Mesangial cell (primary cell): ENCODE results near the gene CFAP97D2. TPM values are rescaled to one million over a fixed set of nuclear protein-coding genes. Genes with fewer than 3 reads are reported as not detected.

ENCODE experiments used
- total RNA-seq: library from RNA; depleted of rRNA; stranded (reverse); fragments of >200 nt; gene quantifications from 2 replicates; pipeline ENCODE4 v1.2.3, GENCODE V29; 2015

The CFAP97D2 gene
- not detected in 2 replicates for total RNA-seq

DNA sequence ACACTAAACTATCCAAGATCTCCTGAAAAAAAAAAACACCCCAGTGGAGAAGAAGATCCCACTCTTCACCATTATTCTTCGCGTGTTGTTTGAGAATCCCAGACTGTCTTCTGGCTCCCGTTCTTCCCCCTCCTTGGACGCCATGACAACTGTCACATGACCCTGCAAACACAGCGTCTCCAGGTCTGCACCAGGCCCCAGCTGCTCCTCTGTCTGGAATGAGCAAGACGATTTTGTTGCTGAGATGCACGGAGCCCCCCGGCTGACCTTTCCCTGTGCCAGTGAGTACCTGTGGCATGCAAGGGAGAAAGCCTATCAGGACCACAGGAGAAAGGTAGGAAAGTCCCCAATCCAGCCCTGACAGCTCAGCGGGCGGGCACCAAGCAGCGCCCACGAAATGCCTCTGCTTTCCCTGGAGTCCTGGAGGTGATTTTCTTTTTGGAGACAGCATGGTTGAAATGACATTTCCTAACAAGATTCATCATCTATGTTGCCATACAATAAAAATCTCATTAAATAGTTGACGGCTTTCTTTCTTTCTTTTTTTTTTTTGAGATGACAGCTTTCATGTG lies at the start of gene CFAP97D2:
TSS of gene CFAP97D2 (plus strand) at position 171 of the 572 bp plus-strand sequence. CDS start at position 245, 74 bp downstream.

DNA sequence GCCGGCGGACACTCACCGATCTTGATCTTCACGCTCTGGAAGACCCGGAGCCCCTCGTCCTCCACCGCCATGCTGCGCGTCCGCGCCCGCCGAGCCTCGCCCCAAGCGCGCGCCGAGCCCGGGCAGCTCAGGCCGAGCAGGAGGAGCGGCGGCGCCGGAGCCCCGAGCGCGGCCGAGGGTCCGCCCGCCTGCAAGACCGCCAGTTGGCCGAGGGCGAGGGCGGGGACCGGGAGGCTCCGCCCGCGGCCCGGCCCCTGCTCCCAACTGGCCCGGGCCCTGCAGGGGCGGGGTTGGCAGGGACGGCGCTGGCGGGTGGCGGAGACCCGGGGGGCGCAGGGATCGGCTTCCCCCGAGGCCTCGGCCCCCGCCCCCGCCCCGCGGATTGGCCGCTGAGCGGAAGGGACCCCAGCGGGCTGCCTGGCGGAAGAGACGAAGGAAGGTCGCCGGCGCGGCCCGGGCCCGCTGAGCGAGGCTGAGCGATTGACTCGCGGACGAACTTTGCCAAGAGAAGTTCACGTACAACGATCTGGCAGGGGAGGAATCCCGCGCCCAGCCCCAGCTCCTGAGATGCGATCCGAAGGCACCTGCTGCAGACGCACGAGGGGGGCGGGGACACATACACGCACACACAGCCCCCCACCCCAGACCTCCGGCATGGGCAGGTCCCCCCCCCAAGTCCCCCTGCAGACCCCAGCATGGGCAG lies 46.5 kb upstream of the CFAP97D2 start, which contains the start of gene RASA3:
TSS of gene RASA3 (minus strand) at position 205 of the 703 bp plus-strand sequence. CDS start at position 71, 134 bp downstream.

DNA sequence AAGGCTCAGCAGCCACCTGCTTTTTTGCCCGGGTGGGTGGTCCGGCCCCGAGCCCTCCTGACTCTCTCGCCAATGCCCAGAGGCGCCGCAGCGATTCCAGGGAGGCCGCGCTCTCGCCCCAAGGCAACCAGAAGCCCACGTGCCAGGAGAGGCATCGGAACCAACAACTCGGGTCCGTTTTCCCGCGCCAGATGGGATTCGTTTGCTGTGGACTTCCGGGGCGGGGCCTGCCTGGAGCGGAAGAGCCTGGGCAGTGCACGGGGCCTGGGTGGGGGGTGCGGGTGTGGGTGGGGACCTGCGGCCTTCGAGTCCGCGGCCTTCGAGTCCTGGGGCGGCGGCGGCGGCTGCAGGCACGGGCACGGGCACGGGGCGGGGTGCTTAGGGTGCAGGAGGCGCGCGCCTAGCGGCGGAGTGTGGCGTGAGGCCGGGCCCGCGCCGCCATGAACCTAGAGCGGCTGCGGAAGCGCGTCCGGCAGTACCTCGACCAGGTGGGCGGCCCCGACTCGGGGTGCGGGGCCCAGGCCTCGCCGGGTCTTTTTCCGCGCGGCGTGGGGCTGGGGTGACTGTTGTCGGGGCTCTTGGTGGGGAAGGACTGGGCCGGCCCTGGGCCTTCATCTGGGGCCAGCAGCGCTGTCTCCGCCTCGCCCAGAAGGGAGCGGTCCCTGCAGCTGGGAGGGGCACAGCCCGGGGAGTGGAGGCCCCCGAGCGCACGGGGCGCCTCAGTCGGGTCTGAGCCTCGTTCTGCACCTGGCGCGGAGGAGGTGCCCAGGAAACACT lies 55.8 kb downstream of the CFAP97D2 start, which contains the start of gene CDC16:
TSS of gene CDC16 (plus strand) at position 253 of the 777 bp plus-strand sequence. CDS start at position 441, 188 bp downstream.

Other genes starting within 250 kb of the CFAP97D2 start
- gene C13orf46, start 205.2 kb upstream of the CFAP97D2 start, total RNA-seq, result 0.13 and 0.16 TPM in 2 replicates
- 28.0 and 30.2 TPM in 2 replicates for gene RASA3, start 46.6 kb upstream of the CFAP97D2 start, total RNA-seq
- 27.7 and 35.9 TPM in 2 replicates for gene CDC16, start 55.6 kb downstream of the CFAP97D2 start, total RNA-seq
- 13.7 and 22.9 TPM in 2 replicates for gene UPF3A, start 102.3 kb downstream of the CFAP97D2 start, total RNA-seq
- gene CHAMP1, start 135.2 kb downstream of the CFAP97D2 start, total RNA-seq, result 9.5 and 23.1 TPM in 2 replicates